Astrocyte of the hippocampus (primary cell): ENCODE results near the gene TBL2.
"Not testable (repeated sequence)": the region's sequence is repeated elsewhere in the genome, so short reads cannot be mapped to it uniquely, and the experiment has no call there.

ENCODE experiments used
- DNase-seq: peaks from one replicate; pipeline ENCODE4 v3.0.0; 2011; ENCODE audit warnings: low read depth, low spot score

TBL2 gene

DNA sequence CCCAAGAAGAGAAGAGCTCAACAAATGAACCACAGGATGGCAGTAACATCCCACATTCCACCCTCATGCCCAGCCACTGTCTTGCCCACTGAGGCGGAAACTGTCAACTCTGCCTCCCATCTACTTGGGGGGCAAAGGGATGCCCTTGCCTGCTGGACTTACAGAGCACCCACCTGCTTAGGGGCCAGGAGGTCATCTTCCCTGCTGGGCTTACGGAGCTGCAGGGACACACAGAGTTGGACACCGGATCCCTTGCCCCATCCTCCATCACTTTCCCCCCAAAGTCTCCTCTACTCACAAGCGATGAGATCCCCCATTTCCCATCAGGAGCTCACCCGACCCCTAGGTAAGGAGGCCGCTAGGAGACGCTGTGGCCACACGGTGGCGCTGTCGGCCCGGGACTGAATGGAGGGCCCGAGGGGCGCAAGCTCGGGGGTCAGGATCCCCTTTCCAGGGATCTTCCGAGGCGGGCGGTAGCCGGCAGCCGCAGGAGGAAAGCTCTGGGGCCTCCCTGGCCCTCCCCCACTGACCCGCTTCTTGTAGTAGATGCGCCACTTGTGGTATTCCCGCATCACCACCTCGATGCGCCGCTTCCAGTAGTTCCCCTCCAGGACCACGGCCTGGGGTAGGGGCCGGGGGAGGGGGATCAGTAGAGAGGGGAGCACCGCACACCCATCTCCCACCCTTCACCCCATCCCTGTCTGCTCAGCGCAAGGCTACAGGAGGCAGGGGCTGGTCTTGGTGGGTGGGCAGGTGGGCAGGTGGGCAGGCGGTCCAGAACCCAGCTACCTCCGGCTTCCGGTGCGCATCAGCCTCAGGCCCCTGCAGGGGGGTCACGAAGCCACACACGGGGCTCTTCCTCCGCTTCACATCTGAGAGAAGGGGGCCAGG lies 28.7 kb upstream of the TBL2 start:
- DNase-seq = peak; percentile 73

GRCh38 chr7:73605601-73606220 lies 27.3 kb upstream of the TBL2 start:
- DNase-seq = no peak

GRCh38 chr7:73602721-73603651 lies 24.6 kb upstream of the TBL2 start:
- DNase-seq = no peak

DNA sequence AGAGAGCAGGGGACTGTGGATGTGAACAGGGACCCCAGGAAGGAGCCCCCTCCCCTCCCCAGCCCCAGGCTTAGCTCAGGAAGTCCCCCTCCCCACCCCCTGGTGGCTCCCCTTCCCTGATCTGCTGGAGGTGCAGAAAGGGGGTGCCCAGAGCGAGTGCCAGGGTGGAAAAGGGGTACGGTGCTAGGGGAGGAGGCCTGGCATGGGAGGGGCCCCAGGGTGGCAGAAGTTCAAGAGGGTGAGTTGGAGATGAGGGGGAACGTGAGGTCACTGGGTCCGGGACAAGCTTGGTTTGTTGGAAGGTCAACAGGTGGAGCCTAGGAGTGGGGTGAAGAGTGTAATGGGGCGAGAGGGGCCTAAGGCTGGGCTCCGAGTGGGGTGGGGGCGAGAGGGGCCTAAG lies 21.5 kb upstream of the TBL2 start:
- DNase-seq = no peak

DNA sequence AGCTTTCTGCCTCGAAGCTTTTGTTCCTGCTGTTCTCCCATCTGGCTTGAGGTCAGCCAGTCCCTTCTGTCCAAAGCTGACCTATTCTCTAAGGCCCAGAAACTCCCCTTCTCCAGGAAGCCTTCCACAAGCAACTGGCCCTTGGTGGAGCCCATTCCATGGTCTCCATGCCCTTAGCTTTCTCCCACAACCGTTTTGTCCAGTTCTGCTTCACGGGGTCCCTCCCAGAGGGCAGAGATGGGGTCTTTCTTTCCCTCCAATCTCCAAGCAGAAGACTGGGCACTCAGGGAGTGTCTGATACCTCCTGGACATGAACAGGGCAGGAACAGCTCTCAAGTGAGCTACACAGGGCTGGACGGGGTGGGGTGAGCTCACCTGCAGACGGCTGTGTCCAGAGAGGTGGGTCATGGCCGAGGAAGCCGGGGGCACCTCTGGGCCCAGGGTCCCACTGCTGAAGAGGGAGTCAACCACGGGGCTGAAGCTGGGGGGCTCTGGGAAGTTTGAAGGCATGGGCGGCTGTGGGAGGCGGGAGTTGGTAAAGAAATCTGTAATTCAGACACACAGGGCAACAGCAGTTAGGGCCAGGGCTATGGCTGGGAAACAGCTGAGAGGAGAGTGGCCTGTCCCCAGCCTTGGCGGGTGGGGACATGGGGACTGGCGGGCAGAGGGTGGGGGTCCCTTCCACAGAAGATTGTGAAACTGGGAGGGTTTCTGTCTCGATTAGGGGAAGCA lies 20.9 kb upstream of the TBL2 start:
- DNase-seq = no peak

DNA sequence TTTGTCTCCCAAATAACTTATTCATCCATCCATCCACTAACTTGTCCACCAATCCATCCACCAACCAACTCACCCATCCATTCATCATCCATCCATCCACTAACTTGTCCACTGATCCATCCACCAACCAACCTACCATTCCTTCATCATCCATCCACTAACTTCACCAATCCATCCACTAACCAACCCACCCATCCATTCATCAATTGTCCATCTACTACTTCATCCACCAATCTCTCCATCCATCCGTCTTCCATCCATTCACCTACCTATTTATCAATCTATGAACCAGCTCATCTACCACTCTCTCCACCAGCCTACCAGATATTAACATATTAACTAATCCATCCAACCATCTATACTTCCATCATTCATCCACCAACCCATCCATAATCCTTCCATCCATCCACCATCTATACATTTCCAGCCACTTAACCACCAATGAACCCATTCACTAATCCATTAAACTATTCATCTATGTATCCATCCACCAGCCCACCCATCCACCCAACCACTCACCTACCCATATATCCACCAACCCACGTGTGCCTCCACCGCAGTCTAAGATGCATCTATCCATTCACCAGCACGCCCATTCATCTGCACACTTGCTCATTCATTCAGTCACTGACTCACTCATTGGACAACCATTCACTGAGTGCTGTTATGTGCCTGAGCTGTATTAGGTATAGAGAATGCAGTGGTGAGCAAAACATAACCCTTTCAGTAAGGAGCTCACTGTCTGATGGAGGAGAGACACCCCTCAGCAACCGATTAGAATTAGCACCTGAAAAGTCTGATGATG lies 19.8 kb upstream of the TBL2 start:
- DNase-seq = no peak

DNA sequence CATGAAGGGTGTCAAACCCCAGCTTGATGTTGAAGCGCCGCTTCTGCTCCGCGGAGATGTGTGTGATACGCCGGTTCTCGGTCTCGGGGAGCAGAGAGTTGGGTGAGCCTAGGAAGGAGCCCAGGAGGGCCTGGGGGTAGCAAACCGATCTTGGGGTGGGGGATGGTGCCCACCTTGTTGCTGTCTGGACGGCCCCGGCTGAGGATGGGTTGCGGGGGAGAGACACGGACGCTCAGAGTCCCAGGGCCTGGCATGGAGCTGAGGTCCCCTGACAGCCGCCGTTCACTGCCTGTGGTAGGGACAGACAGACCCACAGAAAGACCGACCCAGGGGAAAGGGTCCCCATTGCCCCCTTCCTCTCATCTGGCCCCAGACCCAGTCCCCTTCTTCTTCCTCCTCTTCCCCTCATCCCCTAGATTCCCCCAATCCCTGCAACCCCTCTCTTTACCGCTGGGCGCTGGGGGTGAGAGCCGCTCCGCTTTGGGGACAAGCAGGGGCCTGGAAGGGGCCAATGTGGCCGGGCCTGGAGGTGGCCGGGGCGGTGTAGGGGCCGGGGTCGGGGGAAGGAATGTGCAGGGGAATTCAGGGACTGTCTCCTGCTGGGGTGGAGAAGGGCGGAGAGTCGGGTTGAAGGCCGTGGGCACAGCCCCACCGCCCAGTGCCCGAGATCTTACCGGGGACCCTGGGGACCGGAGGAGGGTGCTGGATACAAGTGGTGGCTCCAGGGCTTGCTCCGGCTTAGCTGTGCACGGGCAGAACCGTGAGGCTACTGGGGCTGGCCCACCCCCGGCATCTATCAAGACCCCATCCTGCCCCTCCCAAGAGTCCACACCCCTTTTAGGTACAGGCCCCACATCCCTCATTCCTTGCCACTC lies 18.0 kb upstream of the TBL2 start:
- no peak for DNase-seq

- no peak for DNase-seq
Measured at GRCh38 chr7:73595358-73595757, 17.0 kb upstream of the TBL2 start.

DNA sequence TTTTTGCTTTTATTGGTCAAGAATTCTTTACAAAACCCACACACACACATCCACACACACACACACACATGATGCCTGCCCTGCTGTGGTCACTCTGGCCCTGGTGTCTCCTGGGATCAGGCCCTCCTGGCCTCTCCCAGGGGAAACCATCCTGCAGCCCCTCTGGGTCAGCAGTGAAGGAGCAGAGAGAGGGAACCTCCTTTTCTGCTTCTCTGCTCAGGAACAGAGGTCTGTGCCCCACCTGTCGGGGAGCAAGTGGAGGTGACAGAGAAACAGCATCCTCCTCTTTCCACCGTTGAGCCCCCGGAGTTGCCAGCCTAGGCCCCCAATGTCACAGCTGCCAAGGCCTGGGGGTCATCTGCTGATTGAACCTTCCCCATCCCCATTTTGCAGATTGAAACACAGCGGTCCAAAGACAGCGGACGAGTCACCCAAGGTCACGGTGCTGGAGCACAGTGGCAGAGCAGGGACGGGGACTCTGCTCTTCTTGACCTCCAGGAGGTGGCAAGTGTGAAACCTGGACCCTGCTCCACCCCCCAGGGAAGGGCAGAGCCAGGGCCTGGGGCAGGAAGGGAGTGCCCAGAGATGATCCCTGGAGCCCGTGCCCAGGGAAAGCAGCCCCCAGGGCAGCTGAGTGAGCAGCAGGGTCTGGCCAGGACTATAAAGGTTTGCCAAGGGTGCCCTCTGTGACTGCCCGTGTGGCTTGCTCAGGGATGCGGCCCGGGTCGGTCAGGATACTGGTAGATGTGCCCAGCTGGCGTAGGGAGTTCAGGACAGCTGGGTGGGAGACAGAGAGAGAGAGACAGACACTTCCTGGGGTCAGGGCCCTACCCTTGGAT lies 15.0 kb upstream of the TBL2 start:
- no peak for DNase-seq

DNA sequence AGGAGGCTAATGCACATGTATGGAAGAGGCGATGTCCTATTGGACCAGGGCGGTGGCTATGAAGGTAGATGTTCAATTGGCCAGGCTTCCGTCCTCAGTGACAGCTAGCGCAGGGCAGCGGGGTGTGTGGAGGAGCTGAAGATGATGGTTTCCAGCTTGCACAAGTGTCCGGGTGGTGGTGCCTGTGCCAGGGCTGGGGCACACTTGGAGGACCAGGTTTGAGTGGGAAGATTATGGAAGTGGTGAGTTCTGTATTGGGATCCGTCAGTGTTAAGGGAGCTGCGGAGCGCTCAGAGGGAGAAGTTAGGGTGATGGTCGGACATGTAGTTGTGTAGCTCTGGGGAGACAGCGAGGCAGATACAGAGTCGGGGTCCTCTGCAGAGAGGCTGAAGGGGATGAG lies 8.5 kb upstream of the TBL2 start:
- no peak for DNase-seq

DNA sequence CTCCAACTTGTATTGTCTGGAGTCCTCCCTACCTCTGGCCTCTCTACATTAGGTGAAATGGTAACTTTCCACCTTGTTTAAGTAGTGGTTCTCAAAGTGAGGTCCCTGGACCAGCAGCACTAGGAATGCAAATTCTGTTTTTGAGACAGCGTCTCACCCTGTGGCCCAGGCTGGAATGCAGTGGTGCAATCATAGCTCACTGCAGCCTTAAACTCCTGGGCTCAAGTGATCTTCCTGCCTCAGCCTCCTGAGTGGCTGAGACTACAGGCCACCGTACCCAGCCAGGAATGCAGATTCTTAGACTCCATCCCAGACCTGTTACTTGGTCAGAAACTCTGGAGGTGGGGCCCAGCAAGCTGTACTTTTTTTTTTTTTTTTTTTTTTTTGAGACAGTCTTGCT lies 6.8 kb upstream of the TBL2 start:
- DNase-seq = peak; percentile 27

GRCh38 chr7:73582664-73583202 lies 4.4 kb upstream of the TBL2 start:
- no peak for DNase-seq

- DNase-seq = not testable (repeated sequence)
Measured at GRCh38 chr7:73581006-73581405, 2.6 kb upstream of the TBL2 start.

DNA sequence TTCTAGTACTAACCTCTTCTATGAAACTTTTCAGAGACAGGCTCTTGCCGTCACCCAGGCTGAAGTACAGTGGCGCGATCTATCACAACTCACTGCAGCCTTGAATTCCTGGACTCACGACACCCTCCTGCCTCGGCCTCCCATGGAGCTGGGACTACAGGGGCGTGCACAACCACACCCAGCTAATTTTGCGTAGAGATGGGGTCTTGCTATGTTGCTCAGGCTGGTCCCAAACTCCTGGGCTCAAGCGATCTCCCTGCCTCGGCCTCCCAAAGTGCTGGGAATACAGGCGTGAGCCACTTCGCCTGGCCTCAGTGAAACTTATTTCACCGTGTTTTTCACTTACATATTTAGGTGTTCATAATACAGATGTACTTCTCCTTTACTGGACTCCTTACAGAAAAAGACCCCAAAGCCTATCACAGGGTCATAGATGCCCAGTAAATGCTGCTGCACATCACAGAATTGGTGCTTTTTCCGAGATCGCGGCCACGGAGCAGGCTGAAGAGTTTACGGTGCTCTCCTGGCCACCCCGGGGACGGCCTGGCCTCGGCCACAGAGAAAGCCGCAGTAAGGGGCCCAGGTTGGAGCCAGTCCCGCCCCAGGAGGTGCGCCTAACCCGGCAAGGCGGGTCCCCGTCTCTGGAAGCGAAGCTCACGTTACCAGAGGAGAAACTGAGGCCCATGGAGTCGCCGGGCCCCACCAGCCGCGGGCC lies 595 bp downstream of the TBL2 start:
- DNase-seq = peak; percentile 28

DNA sequence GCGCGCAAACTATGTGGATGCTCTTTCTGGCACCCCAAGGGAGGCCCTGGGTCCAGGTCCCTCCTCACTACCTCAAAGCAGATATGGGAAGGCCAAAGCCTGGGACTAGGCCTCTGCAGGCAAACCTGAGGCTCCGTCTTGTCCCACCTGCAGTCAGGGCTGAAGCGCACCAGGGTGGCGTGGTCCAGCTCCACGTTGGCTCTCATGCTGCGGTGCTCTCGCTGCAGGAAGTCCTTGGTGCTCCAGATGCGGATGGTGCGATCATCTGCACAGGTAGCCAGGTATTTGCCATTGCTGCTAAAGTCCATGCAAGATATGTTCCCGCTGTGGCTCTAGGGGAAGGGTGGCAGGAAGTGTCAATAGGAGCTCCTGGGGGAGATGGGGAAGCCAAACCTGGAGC lies 4.6 kb downstream of the TBL2 start:
- DNase-seq = no peak

DNA sequence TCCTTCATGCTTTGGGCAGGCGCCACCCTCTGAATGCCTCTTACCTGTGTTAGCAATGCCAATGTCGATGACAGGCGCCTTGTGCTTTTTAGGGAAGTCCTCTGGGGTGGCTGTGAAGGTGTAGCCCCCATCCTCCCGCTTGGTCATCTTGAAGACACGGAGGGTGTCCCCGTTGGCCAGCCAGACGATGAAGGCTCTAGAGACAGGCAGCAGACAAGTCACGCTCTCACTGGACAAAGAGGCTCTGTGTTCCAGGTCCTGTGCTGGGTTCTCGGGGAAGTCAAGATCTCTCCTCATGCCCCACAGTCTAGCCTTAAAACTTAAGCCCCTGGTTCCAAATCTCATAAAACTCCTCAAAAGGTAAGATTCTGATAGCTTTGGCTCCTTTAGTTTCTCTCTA lies 5.1 kb downstream of the TBL2 start:
- no peak for DNase-seq

- DNase-seq = no peak
Measured at GRCh38 chr7:73572767-73573186, 5.6 kb downstream of the TBL2 start.

DNA sequence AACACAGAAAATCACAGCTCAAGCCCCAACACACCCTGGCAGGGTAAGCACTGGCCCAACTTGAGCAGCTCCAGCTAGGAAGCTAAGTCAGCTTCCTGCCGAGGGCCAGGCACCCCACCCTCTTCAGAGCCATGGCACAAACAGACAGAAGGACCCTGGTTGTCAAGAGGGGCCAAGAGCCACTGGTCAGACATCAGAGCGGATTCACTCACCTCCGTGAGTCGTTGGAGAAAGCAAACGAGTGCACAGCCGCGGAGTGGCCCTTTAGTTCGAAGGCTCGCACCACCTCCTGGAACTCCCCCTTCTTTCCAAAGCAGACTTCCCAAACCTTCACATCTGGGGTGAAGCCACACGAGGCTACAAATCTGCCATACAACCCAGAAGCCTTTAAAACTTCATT lies 7.4 kb downstream of the TBL2 start:
- no peak for DNase-seq
